ENCODE results near the gene SGMS1. TPM values are rescaled to one million over a fixed set of nuclear protein-coding genes. Genes with fewer than 3 reads are reported as not detected.
"Not testable (repeated sequence)": the region's sequence is repeated elsewhere in the genome, so short reads cannot be mapped to it uniquely, and the experiment has no call there.

Gene SGMS1
- total and polyA plus RNA-seq, 5 donors: 12.0 to 26.0 (median 24.5) TPM

GRCh38 chr10:50568750-50569149, 55.0 kb downstream of the SGMS1 start:
- ATAC-seq; intact Hi-C loops (cut with DNase I); DNase-seq; H3K4me1 ChIP-seq (ENCODE audit: control insufficient read depth, insufficient read depth, low read length); H3K4me3 ChIP-seq (ENCODE audit: low read length); H3K9me3 ChIP-seq (ENCODE audit: control insufficient read depth, low read length); H3K27ac ChIP-seq (ENCODE audit: low read length); H3K27me3 ChIP-seq (ENCODE audit: control insufficient read depth, insufficient read depth): not testable (repeated sequence)
- 96% methylated on average over 4 of the region's 4 CpGs for WGBS

DNA sequence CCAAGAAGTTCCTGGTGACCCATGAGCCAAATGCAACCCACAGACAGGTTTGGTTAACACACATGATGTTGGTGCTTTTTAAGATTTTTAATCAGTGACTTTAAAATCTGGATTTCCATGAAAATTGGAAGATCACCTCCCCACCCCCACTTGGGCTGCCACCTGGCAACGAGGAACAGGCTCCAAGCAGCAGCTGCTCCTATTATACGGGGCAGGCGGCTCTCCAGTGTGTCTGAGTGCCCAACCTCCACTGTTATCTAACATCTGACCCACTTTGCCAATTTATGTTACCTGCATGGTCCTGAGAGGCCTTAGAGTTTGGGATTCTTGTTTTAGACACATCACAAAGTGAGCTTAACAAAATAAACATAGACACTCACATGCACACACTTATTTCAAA, 56.4 kb downstream of the SGMS1 start:
- DNase-seq (no peak), ATAC-seq (no peak)
- Histone ChIP-seq H3K4me1 (ENCODE audit: control insufficient read depth, insufficient read depth, low read length) (peaks cover 5% of the 10 kb centered on the region), H3K27ac (ENCODE audit: low read length) (no peak overlapping the region), H3K4me3 (ENCODE audit: low read length) (no peak overlapping the region), H3K9me3 (ENCODE audit: control insufficient read depth, low read length) (no peaks in the 10 kb centered on the region), H3K27me3 (ENCODE audit: control insufficient read depth, insufficient read depth) (no peaks in the 10 kb centered on the region)
- intact Hi-C loops (cut with DNase I): no loop called here
- WGBS: 63% methylated on average over 3 of the region's 3 CpGs

DNA sequence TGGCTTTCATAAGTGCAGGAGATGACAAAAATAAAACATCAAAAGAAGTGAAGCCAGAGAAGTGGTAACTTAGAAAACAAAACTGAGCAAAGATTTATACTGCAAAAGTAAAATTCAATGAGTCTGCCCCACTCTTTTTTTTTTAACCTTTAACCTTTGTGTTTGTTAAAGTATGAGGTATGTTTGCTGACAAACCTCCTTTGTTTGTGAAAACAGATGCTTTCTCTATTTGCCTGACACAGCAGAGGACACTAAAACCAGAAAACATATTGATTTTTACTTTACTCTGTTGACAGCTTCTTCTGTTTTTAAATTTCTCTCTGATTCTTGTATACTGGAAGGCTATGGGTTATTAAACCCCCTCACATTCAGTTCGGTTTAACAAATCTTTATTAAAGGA, 57.6 kb downstream of the SGMS1 start:
- intact Hi-C loops (cut with DNase I): no loop called here
- Histone ChIP-seq H3K27me3 (ENCODE audit: control insufficient read depth, insufficient read depth) (no peaks in the 10 kb centered on the region), H3K4me1 (ENCODE audit: control insufficient read depth, insufficient read depth, low read length) (peaks cover 5% of the 10 kb centered on the region), H3K4me3 (ENCODE audit: low read length) (no peak overlapping the region), H3K9me3 (ENCODE audit: control insufficient read depth, low read length) (no peaks in the 10 kb centered on the region), H3K27ac (ENCODE audit: low read length) (no peak overlapping the region)
- 0% methylated on average over 1 of the region's 1 CpG for WGBS
- DNase-seq (no peak), ATAC-seq (no peak)

DNA sequence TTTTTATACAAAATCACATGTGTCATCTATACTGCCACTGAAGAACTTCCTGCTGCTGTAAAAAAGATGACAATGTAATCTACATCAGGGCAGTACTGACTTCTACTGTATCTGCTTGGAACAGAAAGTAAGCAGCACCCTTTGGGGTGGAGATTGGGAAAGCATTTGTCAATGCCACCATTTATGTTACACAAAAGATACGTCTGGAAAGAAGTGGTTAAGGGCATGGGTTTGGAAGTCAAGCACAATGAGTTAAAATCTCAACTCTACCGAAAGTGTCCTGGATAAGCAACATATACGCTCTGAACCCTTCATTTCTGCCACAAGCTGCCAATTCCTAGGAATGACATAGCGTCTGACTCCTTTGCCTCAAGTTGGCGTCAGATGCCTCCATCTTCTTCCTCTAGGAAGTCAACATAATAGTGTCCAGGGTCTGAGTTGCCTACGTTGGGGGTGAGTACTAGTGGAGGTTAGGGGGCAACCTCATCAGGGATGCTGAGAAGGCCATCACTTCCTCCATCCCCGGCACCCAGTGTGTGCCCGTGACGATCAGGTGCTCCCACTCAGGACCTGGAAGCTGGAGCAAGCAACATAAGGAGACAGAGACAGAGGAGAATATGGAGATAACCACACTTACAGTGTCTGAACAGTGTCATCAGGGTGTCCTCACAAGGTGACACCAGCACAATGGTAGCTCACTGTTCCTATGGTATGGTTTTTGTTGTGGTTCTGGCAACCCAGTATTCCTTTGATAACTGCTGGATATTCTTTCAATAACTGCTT, 58.3 kb downstream of the SGMS1 start:
- Histone ChIP-seq H3K4me1 (ENCODE audit: control insufficient read depth, insufficient read depth, low read length) (peaks cover 5% of the 10 kb centered on the region), H3K27me3 (ENCODE audit: control insufficient read depth, insufficient read depth) (no peaks in the 10 kb centered on the region), H3K9me3 (ENCODE audit: control insufficient read depth, low read length) (no peaks in the 10 kb centered on the region), H3K4me3 (ENCODE audit: low read length) (no peak overlapping the region), H3K27ac (ENCODE audit: low read length) (no peak overlapping the region)
- intact Hi-C loops (cut with DNase I): no loop called here
- ATAC-seq (no peak), DNase-seq (no peak)
- 94% methylated on average over 9 of the region's 9 CpGs for WGBS

GRCh38 chr10:50563906-50564305, 59.9 kb downstream of the SGMS1 start:
- ATAC-seq (no peak), DNase-seq (no peak)
- intact Hi-C loops (cut with DNase I): no loop called here
- Histone ChIP-seq H3K4me1 (ENCODE audit: control insufficient read depth, insufficient read depth, low read length) (peaks cover 5% of the 10 kb centered on the region), H3K9me3 (ENCODE audit: control insufficient read depth, low read length) (no peaks in the 10 kb centered on the region), H3K27ac (ENCODE audit: low read length) (no peak overlapping the region), H3K4me3 (ENCODE audit: low read length) (no peak overlapping the region), H3K27me3 (ENCODE audit: control insufficient read depth, insufficient read depth) (no peaks in the 10 kb centered on the region)
- WGBS: 83% methylated on average over 5 of the region's 5 CpGs

DNA sequence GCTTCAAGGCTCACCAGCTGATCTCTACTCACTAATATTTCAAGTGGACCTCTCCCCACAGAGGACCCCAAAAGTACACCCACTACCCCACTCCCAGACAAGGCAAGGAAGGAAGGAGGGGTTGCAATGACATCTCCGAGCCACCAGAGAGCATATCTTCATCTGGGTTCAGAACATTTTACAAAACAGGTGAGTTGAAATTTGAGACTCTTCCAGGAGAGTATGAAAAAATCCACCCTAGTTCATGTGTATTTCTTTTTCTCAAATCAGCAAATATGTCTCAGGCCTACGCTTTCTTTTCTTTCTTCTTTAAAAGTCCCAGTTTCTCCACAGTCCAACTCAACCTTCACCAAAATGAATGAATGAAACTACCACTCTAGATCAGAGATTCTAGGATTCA, 61.9 kb downstream of the SGMS1 start:
- Histone ChIP-seq H3K27ac (ENCODE audit: low read length) (no peak overlapping the region), H3K4me1 (ENCODE audit: control insufficient read depth, insufficient read depth, low read length) (peaks cover 2% of the 10 kb centered on the region), H3K4me3 (ENCODE audit: low read length) (no peak overlapping the region), H3K27me3 (ENCODE audit: control insufficient read depth, insufficient read depth) (no peaks in the 10 kb centered on the region), H3K9me3 (ENCODE audit: control insufficient read depth, low read length) (no peaks in the 10 kb centered on the region)
- DNase-seq: no peak
- intact Hi-C loops (cut with DNase I): no loop called here
- peak; percentile 21 to 39 for ATAC-seq
- 77% methylated on average over 2 of the region's 2 CpGs for WGBS

DNA sequence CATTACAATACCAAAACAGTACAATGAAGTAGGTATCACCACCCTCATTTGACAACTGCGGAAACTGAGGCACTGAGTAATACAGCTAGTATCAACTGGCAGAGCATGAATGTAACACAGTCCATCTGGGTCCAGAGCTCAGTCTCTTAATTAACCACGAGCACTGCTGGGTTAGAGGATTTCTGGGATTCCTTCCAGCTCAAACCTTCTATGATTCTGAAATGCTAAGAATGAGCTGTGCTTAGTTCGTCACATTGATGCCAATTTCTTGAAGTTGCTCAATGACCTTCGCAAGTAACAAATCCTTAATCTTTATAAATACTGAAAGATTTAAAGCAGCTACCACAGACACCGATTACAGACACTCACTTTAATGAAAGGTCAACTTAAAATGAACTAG, 62.5 kb downstream of the SGMS1 start:
- Histone ChIP-seq H3K27me3 (ENCODE audit: control insufficient read depth, insufficient read depth) (no peaks in the 10 kb centered on the region), H3K27ac (ENCODE audit: low read length) (no peak overlapping the region), H3K9me3 (ENCODE audit: control insufficient read depth, low read length) (no peaks in the 10 kb centered on the region), H3K4me3 (ENCODE audit: low read length) (no peak overlapping the region), H3K4me1 (ENCODE audit: control insufficient read depth, insufficient read depth, low read length) (peaks cover 4% of the 10 kb centered on the region)
- intact Hi-C loops (cut with DNase I): no loop called here
- ATAC-seq (peak; percentile 84 to 87), DNase-seq (no peak)
- WGBS: 30% methylated on average over 5 of the region's 5 CpGs

- no peak overlapping the region for H3K4me3 ChIP-seq (ENCODE audit: low read length)
- no peaks in the 10 kb centered on the region for H3K27me3 ChIP-seq (ENCODE audit: control insufficient read depth, insufficient read depth)
- WGBS: 87% methylated on average over 1 of the region's 1 CpG
- ATAC-seq (no peak), DNase-seq (no peak)
- H3K27ac ChIP-seq (ENCODE audit: low read length): no peak overlapping the region
- intact Hi-C loops (cut with DNase I): no loop called here
- peaks cover 8% of the 10 kb centered on the region for H3K4me1 ChIP-seq (ENCODE audit: control insufficient read depth, insufficient read depth, low read length)
- no peaks in the 10 kb centered on the region for H3K9me3 ChIP-seq (ENCODE audit: control insufficient read depth, low read length)
These were observed 63.4 kb downstream of the SGMS1 start for GRCh38 chr10:50560370-50560769.

DNA sequence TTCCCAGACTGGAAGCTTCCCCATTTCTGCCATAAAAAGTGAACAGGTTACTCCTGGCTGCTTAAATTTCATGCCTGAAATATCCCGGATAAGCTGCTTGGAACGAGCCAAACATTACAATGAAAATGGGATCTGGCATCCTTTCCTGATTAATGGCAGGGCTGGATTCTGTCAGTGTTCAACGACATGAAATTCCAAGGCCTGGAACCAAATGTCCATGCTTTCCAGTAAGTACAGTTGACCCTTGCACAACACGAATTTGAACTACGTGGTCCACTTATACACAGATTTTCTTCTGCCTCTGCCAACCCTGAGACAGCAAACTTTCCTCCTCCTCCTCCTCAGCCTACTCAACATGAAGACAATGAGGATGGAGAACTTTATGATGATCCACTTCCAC, 65.4 kb downstream of the SGMS1 start:
- Histone ChIP-seq H3K27me3 (ENCODE audit: control insufficient read depth, insufficient read depth) (no peaks in the 10 kb centered on the region), H3K4me1 (ENCODE audit: control insufficient read depth, insufficient read depth, low read length) (peaks cover 14% of the 10 kb centered on the region), H3K27ac (ENCODE audit: low read length) (no peak overlapping the region), H3K9me3 (ENCODE audit: control insufficient read depth, low read length) (no peaks in the 10 kb centered on the region), H3K4me3 (ENCODE audit: low read length) (no peak overlapping the region)
- WGBS: 20% methylated on average over 5 of the region's 5 CpGs
- DNase-seq (no peak), ATAC-seq (peak in 1 of 2 donors; percentile 50)
- intact Hi-C loops (cut with DNase I): loop anchor here in 2 of 4 donors (5.0 to 10.0 kb wide), 2 partner anchors 56 to 64 kb away; partner anchors contain the start of gene SGMS1 (in 1 of the 2)

GRCh38 chr10:50557130-50557682, 66.5 kb downstream of the SGMS1 start:
- no peak overlapping the region for H3K4me3 ChIP-seq (ENCODE audit: low read length)
- ATAC-seq (no peak), DNase-seq (no peak)
- WGBS: 81% methylated on average over 1 of the region's 1 CpG
- H3K27ac ChIP-seq (ENCODE audit: low read length): no peak overlapping the region
- H3K9me3 ChIP-seq (ENCODE audit: control insufficient read depth, low read length): no peaks in the 10 kb centered on the region
- no peaks in the 10 kb centered on the region for H3K27me3 ChIP-seq (ENCODE audit: control insufficient read depth, insufficient read depth)
- intact Hi-C loops (cut with DNase I): loop anchor here in 2 of 4 donors (5.0 to 10.0 kb wide), 2 partner anchors 58 to 65 kb away; partner anchors contain the start of gene SGMS1 (in 1 of the 2)
- H3K4me1 ChIP-seq (ENCODE audit: control insufficient read depth, insufficient read depth, low read length): peaks cover 19% of the 10 kb centered on the region

DNA sequence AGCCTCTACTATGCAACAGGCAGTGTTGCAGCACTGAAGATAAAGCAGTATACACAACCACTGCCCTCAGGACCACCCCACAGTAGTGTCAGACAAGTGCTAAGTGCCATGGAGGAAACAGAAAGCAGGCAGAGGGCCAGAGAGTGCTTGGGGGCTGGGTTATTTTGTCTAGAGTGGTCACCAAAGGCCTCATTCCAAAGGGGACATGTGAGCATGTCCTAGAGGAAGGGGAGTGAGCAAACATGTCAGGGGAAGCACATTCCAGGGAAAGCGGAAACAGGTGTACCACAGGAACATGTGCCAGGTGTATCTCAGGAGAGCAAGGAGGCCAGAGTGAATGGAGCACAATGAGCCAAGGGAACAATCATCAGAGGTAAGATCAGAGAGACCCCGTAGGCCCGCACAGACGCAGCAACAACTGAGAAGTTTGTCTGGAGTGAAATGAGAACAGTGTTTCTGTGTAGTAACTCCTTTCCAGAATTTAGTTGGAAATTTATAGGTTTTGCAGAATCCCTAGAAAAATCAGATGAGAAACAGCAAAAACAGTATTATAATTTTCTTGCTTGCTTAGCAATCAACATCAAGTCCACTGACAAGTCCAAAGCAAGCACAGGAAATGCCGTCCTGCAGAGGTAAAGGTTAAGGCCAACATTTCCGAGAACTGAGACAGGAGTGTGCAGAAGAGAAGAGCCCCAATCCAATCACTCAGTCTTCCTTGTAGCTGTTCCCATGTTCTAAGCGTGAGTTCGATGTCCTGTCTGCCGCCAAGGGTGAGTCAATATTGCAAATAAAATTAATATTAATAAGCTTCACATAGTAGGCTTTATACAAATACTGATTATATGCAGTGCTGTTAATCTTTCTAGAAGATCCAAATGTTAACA, 67.3 kb downstream of the SGMS1 start:
- Histone ChIP-seq H3K27me3 (ENCODE audit: control insufficient read depth, insufficient read depth) (no peaks in the 10 kb centered on the region), H3K9me3 (ENCODE audit: control insufficient read depth, low read length) (no peaks in the 10 kb centered on the region), H3K4me1 (ENCODE audit: control insufficient read depth, insufficient read depth, low read length) (peaks cover 17% of the 10 kb centered on the region), H3K27ac (ENCODE audit: low read length) (peak overlapping the region; percentile 36), H3K4me3 (ENCODE audit: low read length) (no peak overlapping the region)
- DNase-seq (no peak), ATAC-seq (no peak)
- intact Hi-C loops (cut with DNase I): loop anchor here in 2 of 4 donors (5.0 to 10.0 kb wide), 2 partner anchors 58 to 66 kb away; partner anchors contain the start of gene SGMS1 (in 1 of the 2)
- WGBS: 75% methylated on average over 9 of the region's 9 CpGs

Measured in right cardiac atrium (tissue), 5 donors.